HG03520 (cell line): ENCODE measurements around the gene PPARA.

Source experiments
- ATAC-seq: cut with Tn5 transposase; IDR thresholded peaks from one replicate; pipeline ENCODE4 v1.9.1; 2021; ENCODE audit warnings: mild to moderate bottlenecking, moderate library complexity; ENCODE audit not compliant: unreplicated experiment

Gene PPARA

GRCh38 chr22:46290121-46290842 is 140.0 kb downstream of the PPARA start:
- ATAC-seq: no peak

GRCh38 chr22:46290843-46291785 is 140.8 kb downstream of the PPARA start:
- ATAC-seq: no peak

DNA sequence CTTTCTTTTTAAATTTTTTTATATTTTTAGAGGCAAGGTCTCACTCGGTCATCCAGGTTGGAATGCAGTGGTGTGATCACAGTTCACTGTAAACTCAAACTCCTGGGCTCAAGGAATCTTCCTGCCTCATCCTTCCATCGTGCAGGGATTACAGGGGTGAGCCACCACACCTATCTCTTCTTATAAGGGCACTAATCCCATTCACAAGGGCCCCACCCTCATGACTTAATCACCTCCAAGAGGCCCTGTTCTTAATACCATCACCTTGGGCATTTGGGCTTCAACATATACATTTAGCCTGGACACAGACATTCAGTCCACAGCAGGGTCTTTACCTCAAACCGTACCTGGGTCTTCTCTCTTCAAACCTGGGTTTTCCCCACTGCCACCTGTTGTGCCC is 141.8 kb downstream of the PPARA start:
- ATAC-seq: no peak

- no peak for ATAC-seq
These were observed 142.4 kb downstream of the PPARA start for GRCh38 chr22:46292732-46293131.
